ENCODE measurements around the gene KANK4.
"Not testable (repeated sequence)": the region's sequence is repeated elsewhere in the genome, so short reads cannot be mapped to it uniquely, and the experiment has no call there.

GRCh38 chr1:62244380-62244779 is 74.9 kb downstream of the KANK4 start:
- TF ChIP-seq CTCF, POLR2A (IDR thresholded peaks at IDR 0.05): not testable (repeated sequence)
